ENCODE data around the gene ZNF581.

ZNF581 gene

GRCh38 chr19:55671054-55671378 lies 27.6 kb downstream of the ZNF581 start:
- H2BK120ac ChIP-seq (ENCODE audit: insufficient read depth, low read length, poor library complexity) = no peak overlapping the region
- H2AFZ ChIP-seq (ENCODE audit: insufficient read depth, low read length, poor library complexity) = no peak overlapping the region
- no peak overlapping the region for H4K12ac ChIP-seq (ENCODE audit: low read depth, low read length)
- WGBS (ENCODE audit: extremely low coverage, insufficient coverage, insufficient read length) = no CpG with 5 or more reads among the region's 2 CpGs
- H3K9ac ChIP-seq (ENCODE audit: low read length) = no peak overlapping the region
- no peak overlapping the region for H2BK5ac ChIP-seq (ENCODE audit: low read depth, low read length, poor library complexity)
- peaks cover 0 to 6% of the 10 kb centered on the region in 2 experiments for H3K4me1 ChIP-seq (ENCODE audit: control insufficient read depth in 1 of 2, insufficient read depth in 2 of 2, low read length in 2 of 2)
- no peak overlapping the region for H3K18ac ChIP-seq (ENCODE audit: low read length)
- no peak overlapping the region for H4K91ac ChIP-seq (ENCODE audit: low read depth, low read length)
- H3K27ac ChIP-seq (ENCODE audit: low read depth, low read length) = no peak overlapping the region
- peaks cover 4% of the 10 kb centered on the region for H3K79me1 ChIP-seq (ENCODE audit: low read length)
- no peak overlapping the region for H3K4me2 ChIP-seq (ENCODE audit: low read length)
- H3K79me2 ChIP-seq (ENCODE audit: control insufficient read depth, insufficient read depth, low read length, poor library complexity) = peaks cover 8% of the 10 kb centered on the region
- H3K9me3 ChIP-seq (ENCODE audit: insufficient read depth, low read depth, low read length) = peaks cover 2% of the 10 kb centered on the region
- no peak overlapping the region for H2BK12ac ChIP-seq (ENCODE audit: low read length)
- no peak overlapping the region for H3K4me3 ChIP-seq (ENCODE audit: low read depth, low read length)
- H3K27me3 ChIP-seq (ENCODE audit: insufficient read depth, low read length) = no peaks in the 10 kb centered on the region
- no peak overlapping the region for H4K8ac ChIP-seq (ENCODE audit: low read depth, low read length)
- H3K14ac ChIP-seq (ENCODE audit: low read length) = no peak overlapping the region
- no peak overlapping the region for H3K23ac ChIP-seq (ENCODE audit: low read length)
- H3K36me3 ChIP-seq (ENCODE audit: control insufficient read depth in 1 of 2, insufficient read depth in 2 of 2, low read length in 2 of 2) = peaks cover 58 to 69% of the 10 kb centered on the region in 2 experiments
- H2AK5ac ChIP-seq (ENCODE audit: low read length) = no peak overlapping the region
- no peak overlapping the region for H3K4ac ChIP-seq (ENCODE audit: low read depth, low read length)
- DNase-seq = no peak

DNA sequence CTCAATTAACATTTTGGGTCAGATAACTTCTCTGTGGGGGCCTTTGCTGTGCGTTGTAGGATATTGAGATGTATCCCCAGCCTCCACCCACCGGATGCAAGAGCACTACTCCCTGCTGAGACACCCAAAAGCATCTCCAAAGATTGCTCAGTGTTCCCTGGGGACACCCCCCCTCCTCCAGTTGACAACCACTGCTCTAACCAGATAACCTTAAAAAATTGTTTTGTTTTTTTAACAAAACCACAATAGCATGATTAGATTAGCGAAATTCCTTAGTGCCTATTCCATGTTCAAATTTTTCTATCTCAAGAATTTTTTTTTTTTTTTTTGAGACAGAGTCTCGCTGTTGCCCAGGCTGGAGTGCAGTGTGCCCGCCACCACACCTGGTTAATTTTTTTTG lies 29.0 kb downstream of the ZNF581 start:
- H2BK12ac ChIP-seq (ENCODE audit: low read length) = no peak overlapping the region
- no peak overlapping the region for H2AFZ ChIP-seq (ENCODE audit: insufficient read depth, low read length, poor library complexity)
- peaks cover 9% of the 10 kb centered on the region for H3K79me2 ChIP-seq (ENCODE audit: control insufficient read depth, insufficient read depth, low read length, poor library complexity)
- no peak overlapping the region for H4K91ac ChIP-seq (ENCODE audit: low read depth, low read length)
- H2BK5ac ChIP-seq (ENCODE audit: low read depth, low read length, poor library complexity) = no peak overlapping the region
- WGBS (ENCODE audit: extremely low coverage, insufficient coverage, insufficient read length) = no CpG with 5 or more reads among the region's 5 CpGs
- no peaks in the 10 kb centered on the region for H3K27me3 ChIP-seq (ENCODE audit: insufficient read depth, low read length)
- H3K79me1 ChIP-seq (ENCODE audit: low read length) = peaks cover 4% of the 10 kb centered on the region
- no peak overlapping the region for H4K12ac ChIP-seq (ENCODE audit: low read depth, low read length)
- H3K14ac ChIP-seq (ENCODE audit: low read length) = no peak overlapping the region
- peak overlapping the region; percentile 17 for H3K4ac ChIP-seq (ENCODE audit: low read depth, low read length)
- no peak for DNase-seq
- no peak overlapping the region for H3K9ac ChIP-seq (ENCODE audit: low read length)
- H3K4me3 ChIP-seq (ENCODE audit: low read depth, low read length) = no peak overlapping the region
- H4K8ac ChIP-seq (ENCODE audit: low read depth, low read length) = no peak overlapping the region
- no peak overlapping the region for H3K27ac ChIP-seq (ENCODE audit: low read depth, low read length)
- H3K18ac ChIP-seq (ENCODE audit: low read length) = no peak overlapping the region
- peaks cover 0 to 6% of the 10 kb centered on the region in 2 experiments for H3K4me1 ChIP-seq (ENCODE audit: control insufficient read depth in 1 of 2, insufficient read depth in 2 of 2, low read length in 2 of 2)
- no peak overlapping the region for H2AK5ac ChIP-seq (ENCODE audit: low read length)
- peaks cover 47 to 58% of the 10 kb centered on the region in 2 experiments for H3K36me3 ChIP-seq (ENCODE audit: control insufficient read depth in 1 of 2, insufficient read depth in 2 of 2, low read length in 2 of 2)
- H3K23ac ChIP-seq (ENCODE audit: low read length) = no peak overlapping the region
- H3K4me2 ChIP-seq (ENCODE audit: low read length) = no peak overlapping the region
- peaks cover 2% of the 10 kb centered on the region for H3K9me3 ChIP-seq (ENCODE audit: insufficient read depth, low read depth, low read length)
- no peak overlapping the region for H2BK120ac ChIP-seq (ENCODE audit: insufficient read depth, low read length, poor library complexity)

DNA sequence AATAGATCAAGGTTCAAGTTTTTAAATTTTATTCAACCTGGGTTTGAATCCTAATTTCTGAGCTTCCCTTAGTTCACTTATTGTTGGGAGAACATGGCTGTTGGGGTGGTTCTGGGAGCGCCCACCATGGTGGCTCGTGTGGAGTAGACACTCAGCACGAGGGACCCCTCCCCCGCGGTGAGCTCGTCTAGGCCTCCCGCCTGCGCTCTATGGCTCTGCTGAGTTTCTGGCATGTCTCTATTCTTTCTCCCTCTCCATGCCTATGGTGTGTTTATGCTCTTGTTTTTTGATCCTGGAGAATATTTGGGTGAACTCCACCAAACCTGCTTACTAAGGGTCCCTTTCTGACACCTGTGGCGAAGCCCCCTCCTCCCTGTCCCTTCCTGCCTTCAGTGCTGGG lies 30.0 kb downstream of the ZNF581 start:
- Histone ChIP-seq H3K79me2 (ENCODE audit: control insufficient read depth, insufficient read depth, low read length, poor library complexity) (peaks cover 9% of the 10 kb centered on the region), H4K91ac (ENCODE audit: low read depth, low read length) (no peak overlapping the region), H2BK5ac (ENCODE audit: low read depth, low read length, poor library complexity) (no peak overlapping the region), H3K79me1 (ENCODE audit: low read length) (peaks cover 4% of the 10 kb centered on the region), H3K36me3 (ENCODE audit: control insufficient read depth in 1 of 2, insufficient read depth in 2 of 2, low read length in 2 of 2) (peaks cover 45 to 56% of the 10 kb centered on the region in 2 experiments), H2BK120ac (ENCODE audit: insufficient read depth, low read length, poor library complexity) (no peak overlapping the region), H3K14ac (ENCODE audit: low read length) (no peak overlapping the region), H4K12ac (ENCODE audit: low read depth, low read length) (no peak overlapping the region), H4K8ac (ENCODE audit: low read depth, low read length) (no peak overlapping the region), H3K4ac (ENCODE audit: low read depth, low read length) (no peak overlapping the region), H2AK5ac (ENCODE audit: low read length) (no peak overlapping the region), H2BK12ac (ENCODE audit: low read length) (no peak overlapping the region), H3K9me3 (ENCODE audit: insufficient read depth, low read depth, low read length) (peaks cover 2% of the 10 kb centered on the region), H3K27me3 (ENCODE audit: insufficient read depth, low read length) (no peaks in the 10 kb centered on the region), H3K4me2 (ENCODE audit: low read length) (no peak overlapping the region), H3K9ac (ENCODE audit: low read length) (no peak overlapping the region), H3K18ac (ENCODE audit: low read length) (no peak overlapping the region), H3K4me3 (ENCODE audit: low read depth, low read length) (no peak overlapping the region), H3K27ac (ENCODE audit: low read depth, low read length) (no peak overlapping the region), H3K4me1 (ENCODE audit: control insufficient read depth in 1 of 2, insufficient read depth in 2 of 2, low read length in 2 of 2) (peaks cover 0 to 3% of the 10 kb centered on the region in 2 experiments), H2AFZ (ENCODE audit: insufficient read depth, low read length, poor library complexity) (no peak overlapping the region), H3K23ac (ENCODE audit: low read length) (no peak overlapping the region)
- DNase-seq = no peak
- no CpG with 5 or more reads among the region's 9 CpGs for WGBS (ENCODE audit: extremely low coverage, insufficient coverage, insufficient read length)

GRCh38 chr19:55673889-55674288 lies 30.4 kb downstream of the ZNF581 start:
- H2BK120ac ChIP-seq (ENCODE audit: insufficient read depth, low read length, poor library complexity) = no peak overlapping the region
- no peak overlapping the region for H3K9ac ChIP-seq (ENCODE audit: low read length)
- H3K4me3 ChIP-seq (ENCODE audit: low read depth, low read length) = no peak overlapping the region
- no peaks in the 10 kb centered on the region for H3K27me3 ChIP-seq (ENCODE audit: insufficient read depth, low read length)
- peaks cover 4% of the 10 kb centered on the region for H3K79me1 ChIP-seq (ENCODE audit: low read length)
- no peak overlapping the region for H3K14ac ChIP-seq (ENCODE audit: low read length)
- H3K18ac ChIP-seq (ENCODE audit: low read length) = no peak overlapping the region
- H4K91ac ChIP-seq (ENCODE audit: low read depth, low read length) = no peak overlapping the region
- no peak overlapping the region for H3K27ac ChIP-seq (ENCODE audit: low read depth, low read length)
- no CpG with 5 or more reads among the region's 15 CpGs for WGBS (ENCODE audit: extremely low coverage, insufficient coverage, insufficient read length)
- no peak overlapping the region for H2AK5ac ChIP-seq (ENCODE audit: low read length)
- H4K12ac ChIP-seq (ENCODE audit: low read depth, low read length) = no peak overlapping the region
- H3K23ac ChIP-seq (ENCODE audit: low read length) = no peak overlapping the region
- no peak for DNase-seq
- no peak overlapping the region for H2BK12ac ChIP-seq (ENCODE audit: low read length)
- no peak overlapping the region for H2BK5ac ChIP-seq (ENCODE audit: low read depth, low read length, poor library complexity)
- H4K8ac ChIP-seq (ENCODE audit: low read depth, low read length) = no peak overlapping the region
- H3K4me1 ChIP-seq (ENCODE audit: control insufficient read depth in 1 of 2, insufficient read depth in 2 of 2, low read length in 2 of 2) = peaks cover 0 to 3% of the 10 kb centered on the region in 2 experiments
- H3K9me3 ChIP-seq (ENCODE audit: insufficient read depth, low read depth, low read length) = peaks cover 2% of the 10 kb centered on the region
- no peak overlapping the region for H3K4ac ChIP-seq (ENCODE audit: low read depth, low read length)
- H3K36me3 ChIP-seq (ENCODE audit: control insufficient read depth in 1 of 2, insufficient read depth in 2 of 2, low read length in 2 of 2) = peaks cover 45 to 56% of the 10 kb centered on the region in 2 experiments
- H2AFZ ChIP-seq (ENCODE audit: insufficient read depth, low read length, poor library complexity) = no peak overlapping the region
- H3K79me2 ChIP-seq (ENCODE audit: control insufficient read depth, insufficient read depth, low read length, poor library complexity) = peaks cover 9% of the 10 kb centered on the region
- H3K4me2 ChIP-seq (ENCODE audit: low read length) = no peak overlapping the region
